ENCODE results near the gene GRB10.

GRB10 gene

GRCh38 chr7:50807026-50807730 lies 24.5 kb upstream of the GRB10 start:
- TF ChIP-seq, protein P1, sequence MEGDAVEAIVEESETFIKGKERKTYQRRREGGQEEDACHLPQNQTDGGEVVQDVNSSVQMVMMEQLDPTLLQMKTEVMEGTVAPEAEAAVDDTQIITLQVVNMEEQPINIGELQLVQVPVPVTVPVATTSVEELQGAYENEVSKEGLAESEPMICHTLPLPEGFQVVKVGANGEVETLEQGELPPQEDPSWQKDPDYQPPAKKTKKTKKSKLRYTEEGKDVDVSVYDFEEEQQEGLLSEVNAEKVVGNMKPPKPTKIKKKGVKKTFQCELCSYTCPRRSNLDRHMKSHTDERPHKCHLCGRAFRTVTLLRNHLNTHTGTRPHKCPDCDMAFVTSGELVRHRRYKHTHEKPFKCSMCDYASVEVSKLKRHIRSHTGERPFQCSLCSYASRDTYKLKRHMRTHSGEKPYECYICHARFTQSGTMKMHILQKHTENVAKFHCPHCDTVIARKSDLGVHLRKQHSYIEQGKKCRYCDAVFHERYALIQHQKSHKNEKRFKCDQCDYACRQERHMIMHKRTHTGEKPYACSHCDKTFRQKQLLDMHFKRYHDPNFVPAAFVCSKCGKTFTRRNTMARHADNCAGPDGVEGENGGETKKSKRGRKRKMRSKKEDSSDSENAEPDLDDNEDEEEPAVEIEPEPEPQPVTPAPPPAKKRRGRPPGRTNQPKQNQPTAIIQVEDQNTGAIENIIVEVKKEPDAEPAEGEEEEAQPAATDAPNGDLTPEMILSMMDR (IDR thresholded peaks at IDR 0.05; ENCODE audit: low read depth, low read length, missing control alignments), result no peak
- peak; percentile 64 for DNase-seq
- H3K4me3 ChIP-seq (ENCODE audit: low read depth, low read length), result no peak overlapping the region
- H3K27ac ChIP-seq, result no peak overlapping the region
- no peaks in the 10 kb centered on the region for H3K36me3 ChIP-seq (replicated peaks)
- H3K27me3 ChIP-seq (replicated peaks), result no peaks in the 10 kb centered on the region
- in situ Hi-C loops (cut with HindIII; ENCODE audit: low pct_ligation_motif_present, low sequenced_read_pairs), result no loop called here

- Histone ChIP-seq H3K27me3 (replicated peaks) (no peaks in the 10 kb centered on the region), H3K27ac (no peak overlapping the region), H3K4me3 (ENCODE audit: low read depth, low read length) (no peak overlapping the region), H3K36me3 (replicated peaks) (no peaks in the 10 kb centered on the region)
- in situ Hi-C loops (cut with HindIII; ENCODE audit: low pct_ligation_motif_present, low sequenced_read_pairs), result no loop called here
- TF ChIP-seq, protein P1 (IDR thresholded peaks at IDR 0.05; ENCODE audit: low read depth, low read length, missing control alignments), result no peak
- no peak for DNase-seq
Observed at GRCh38 chr7:50806143-50806542, 23.4 kb upstream of the GRB10 start.

DNA sequence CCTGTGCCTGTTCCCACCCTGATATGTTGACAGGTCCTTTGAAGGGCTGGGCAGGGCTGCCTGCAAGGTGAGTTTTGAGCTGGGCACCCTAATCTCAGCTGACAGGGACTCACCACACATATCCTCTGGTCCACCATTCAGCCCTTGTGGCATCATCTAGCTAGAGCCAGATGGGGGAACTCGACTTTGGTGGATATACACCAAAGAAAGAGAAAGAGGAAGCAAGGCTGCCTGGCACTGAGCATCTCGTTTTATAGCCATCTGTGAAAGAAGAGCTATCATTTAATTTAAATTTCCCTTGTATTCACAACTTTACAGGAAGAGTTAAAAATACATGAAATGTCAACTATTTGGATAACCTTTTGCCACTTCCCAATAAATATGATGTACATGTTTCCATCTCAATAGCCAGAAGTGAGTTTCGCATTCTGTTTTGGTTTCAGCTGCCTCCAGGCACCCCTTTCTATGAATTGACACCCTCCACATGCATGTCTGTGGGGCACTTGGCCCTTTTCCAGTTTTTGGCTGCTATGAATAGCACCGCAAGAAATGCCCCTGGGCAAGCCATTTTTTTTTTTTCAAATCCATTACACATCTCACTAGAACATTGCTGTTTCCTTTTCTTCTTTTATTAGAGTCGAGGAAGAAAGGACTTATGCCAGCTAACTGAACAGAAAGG lies 22.9 kb upstream of the GRB10 start:
- Histone ChIP-seq H3K36me3 (replicated peaks) (no peaks in the 10 kb centered on the region), H3K27ac (no peak overlapping the region), H3K27me3 (replicated peaks) (no peaks in the 10 kb centered on the region), H3K4me3 (ENCODE audit: low read depth, low read length) (no peak overlapping the region)
- no peak for DNase-seq
- in situ Hi-C loops (cut with HindIII; ENCODE audit: low pct_ligation_motif_present, low sequenced_read_pairs), result no loop called here
- TF ChIP-seq, protein P1 (IDR thresholded peaks at IDR 0.05; ENCODE audit: low read depth, low read length, missing control alignments), result no peak

- in situ Hi-C loops (cut with HindIII; ENCODE audit: low pct_ligation_motif_present, low sequenced_read_pairs), result no loop called here
- TF ChIP-seq, protein P1 (IDR thresholded peaks at IDR 0.05; ENCODE audit: low read depth, low read length, missing control alignments), result no peak
- no peak overlapping the region for H3K4me3 ChIP-seq (ENCODE audit: low read depth, low read length)
- DNase-seq, result no peak
- H3K36me3 ChIP-seq (replicated peaks), result no peaks in the 10 kb centered on the region
- H3K27ac ChIP-seq, result no peak overlapping the region
- H3K27me3 ChIP-seq (replicated peaks), result no peaks in the 10 kb centered on the region
Observed at GRCh38 chr7:50803359-50804337, 21.0 kb upstream of the GRB10 start.

GRCh38 chr7:50801907-50802306 lies 19.2 kb upstream of the GRB10 start:
- no peak for DNase-seq
- in situ Hi-C loops (cut with HindIII; ENCODE audit: low pct_ligation_motif_present, low sequenced_read_pairs), result no loop called here
- no peaks in the 10 kb centered on the region for H3K27me3 ChIP-seq (replicated peaks)
- TF ChIP-seq, protein P1 (IDR thresholded peaks at IDR 0.05; ENCODE audit: low read depth, low read length, missing control alignments), result peak; percentile 31
- H3K4me3 ChIP-seq (ENCODE audit: low read depth, low read length), result no peak overlapping the region
- H3K27ac ChIP-seq, result no peak overlapping the region
- no peaks in the 10 kb centered on the region for H3K36me3 ChIP-seq (replicated peaks)
